DMS53 treated with DMSO at 0.1 percent for 48 hours (cell line): ENCODE results near the gene HOMER3.

Source experiments
- DNase-seq: peaks from one replicate; lab custom pipeline; 2025; ENCODE audit not compliant: unreplicated experiment; lab: John Stamatoyannopoulos, UW

The HOMER3 gene

DNA sequence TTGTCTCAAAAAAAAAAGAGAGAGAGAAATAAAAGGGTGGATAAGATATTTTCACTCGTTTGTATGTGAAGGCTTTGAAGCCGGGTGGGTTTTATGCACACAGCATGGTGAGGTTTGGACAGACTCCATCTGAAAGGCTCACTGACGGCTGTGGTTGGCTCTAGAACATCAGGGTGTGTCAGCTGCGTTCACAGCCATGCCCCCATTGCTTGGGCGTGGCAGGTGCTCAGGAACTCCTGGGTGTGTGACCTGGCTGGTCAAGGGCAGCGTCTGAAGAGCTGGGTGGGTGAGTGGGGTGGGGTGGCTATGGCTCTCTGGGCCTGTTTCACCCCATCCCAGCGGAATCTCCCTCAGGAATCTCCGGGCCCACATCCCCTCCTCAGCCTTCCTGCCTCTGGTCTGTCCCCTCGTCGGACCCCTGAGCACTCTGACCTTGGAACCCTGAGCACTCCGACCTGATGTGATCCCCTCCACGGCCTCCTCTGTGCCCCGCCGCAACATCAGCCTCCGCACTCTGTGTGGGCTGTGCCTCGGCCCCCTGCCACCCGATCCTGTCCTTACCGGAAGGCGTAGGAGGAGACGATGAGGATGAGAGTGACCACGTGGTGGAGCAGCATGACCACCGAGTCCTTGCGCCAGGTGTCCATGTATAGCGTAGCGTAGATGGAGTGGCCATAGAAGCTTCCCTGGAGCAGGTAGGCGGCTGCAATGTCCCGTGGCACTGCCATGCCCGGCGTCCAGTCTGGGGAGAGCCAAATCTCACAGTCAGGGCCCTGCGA is 57.3 kb downstream of the HOMER3 start:
- DNase-seq, result no peak

DNA sequence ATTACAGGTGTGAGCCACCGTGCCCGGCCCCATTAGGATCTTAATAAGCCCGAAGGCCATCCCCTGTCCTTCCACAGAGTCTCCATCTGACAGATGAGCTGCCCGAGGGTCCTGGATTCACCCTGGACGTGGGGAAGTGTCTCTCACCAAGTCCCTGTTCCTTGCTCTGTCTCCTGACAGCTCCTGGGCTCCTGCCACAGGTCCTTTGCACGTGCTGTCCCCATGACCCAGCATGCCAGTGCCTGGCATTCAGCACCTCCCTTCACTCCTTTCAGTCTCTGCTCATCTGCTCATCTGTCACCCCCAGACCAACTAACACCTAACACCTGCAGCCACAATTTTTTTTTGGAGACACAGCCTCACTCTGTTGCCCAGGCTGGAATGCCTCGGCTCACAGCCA is 59.5 kb downstream of the HOMER3 start:
- no peak for DNase-seq

DNA sequence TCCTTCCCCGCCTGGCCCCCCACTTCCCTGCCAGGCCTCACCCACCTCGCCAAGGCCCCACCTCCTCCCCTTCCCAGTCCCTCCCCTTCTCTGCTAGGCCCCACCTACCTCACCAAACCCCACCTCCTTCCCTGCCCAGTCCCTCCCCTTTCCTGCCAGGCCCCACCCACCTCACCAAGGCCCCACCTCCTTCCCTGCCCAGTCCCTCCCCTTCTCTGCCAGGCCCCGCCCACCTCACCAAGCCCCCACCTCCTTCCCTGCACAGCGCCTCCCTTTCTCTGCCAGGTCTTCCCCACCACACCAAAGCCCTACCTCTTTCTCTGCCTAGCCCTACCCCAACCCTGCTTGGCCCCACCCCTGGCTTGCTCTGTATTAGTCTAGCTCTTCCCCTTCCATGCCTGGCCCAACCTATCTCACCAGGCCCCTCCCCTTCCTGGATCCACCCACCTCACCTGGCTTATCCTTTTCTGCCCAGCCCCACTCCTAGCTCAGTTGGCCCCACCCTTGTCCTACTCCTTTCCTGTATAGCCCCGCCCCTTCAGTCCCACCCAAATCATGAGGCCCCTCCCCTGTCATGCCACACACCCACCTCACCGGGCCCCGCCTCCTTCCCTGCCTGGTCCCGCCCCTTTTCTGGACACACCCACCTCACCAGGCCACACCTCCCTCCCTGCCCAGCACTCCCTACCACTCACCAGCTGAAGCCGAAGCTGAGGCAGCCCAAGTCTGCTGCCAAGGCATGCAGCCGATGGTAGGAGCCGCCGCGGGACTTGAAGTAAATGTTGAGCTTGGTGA is 61.2 kb downstream of the HOMER3 start:
- DNase-seq, result no peak
